ENCODE measurements around the gene TMEM200A.

GRCh38 chr6:130376936-130377335, 11.1 kb downstream of the TMEM200A start:
- TF ChIP-seq CTCF (IDR thresholded peaks at IDR 0.05) (no peak), POLR2AphosphoS5 (IDR thresholded peaks at IDR 0.05) (no peak)

Data from prostate gland (tissue), 2 donors.